GM21360 (cell line): ENCODE data around the gene CDK14.
A peak's percentile ranks its signal among the peaks of the same experiment; 100 is the strongest.
"Not testable (repeated sequence)": the region's sequence is repeated elsewhere in the genome, so short reads cannot be mapped to it uniquely, and the experiment has no call there.

Source experiments
- ATAC-seq: cut with Tn5 transposase; IDR thresholded peaks from one replicate; pipeline ENCODE4 v1.9.1; 2021; ENCODE audit warnings: mild to moderate bottlenecking, moderate library complexity; ENCODE audit not compliant: unreplicated experiment

The CDK14 gene

DNA sequence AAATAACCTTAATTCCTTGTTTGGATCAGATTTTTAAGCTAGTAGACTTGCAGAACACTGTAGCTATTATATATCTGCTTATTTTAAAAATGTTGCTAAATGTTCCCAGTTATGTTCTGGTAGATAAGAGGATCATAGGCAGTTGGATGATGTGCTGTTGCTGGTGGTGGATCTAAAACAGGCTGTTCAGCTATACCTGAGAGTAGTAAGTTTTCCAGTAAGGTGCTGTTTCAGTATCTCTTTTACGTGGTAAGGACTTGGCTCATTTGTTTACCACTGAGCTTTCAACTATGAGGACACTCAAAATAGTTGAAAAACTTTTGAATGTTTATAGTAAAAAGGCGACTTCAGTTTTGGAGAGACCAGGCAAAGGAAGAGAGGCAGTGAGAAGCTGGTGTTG, 180.9 kb downstream of the CDK14 start:
- peak; percentile 88 for ATAC-seq

DNA sequence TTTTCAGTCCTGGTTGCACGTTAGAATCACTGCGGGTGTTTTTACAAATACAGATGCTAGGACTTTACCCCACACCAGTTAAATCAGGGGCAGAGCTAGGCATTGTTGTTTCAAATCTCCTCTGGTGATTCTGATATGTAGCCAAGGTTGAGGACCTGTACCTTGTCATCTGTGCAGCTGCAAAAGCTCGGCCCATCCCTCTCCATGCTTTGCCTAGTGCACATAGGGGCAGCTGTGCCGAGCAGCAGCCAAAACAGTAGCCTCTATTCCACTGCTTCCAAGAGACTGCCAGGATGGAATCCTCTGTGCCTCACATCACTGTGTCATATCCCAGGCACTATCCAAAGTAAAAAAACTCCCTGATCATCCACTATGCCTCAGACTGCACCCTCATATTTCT, 181.3 kb downstream of the CDK14 start:
- ATAC-seq = peak; percentile 43

DNA sequence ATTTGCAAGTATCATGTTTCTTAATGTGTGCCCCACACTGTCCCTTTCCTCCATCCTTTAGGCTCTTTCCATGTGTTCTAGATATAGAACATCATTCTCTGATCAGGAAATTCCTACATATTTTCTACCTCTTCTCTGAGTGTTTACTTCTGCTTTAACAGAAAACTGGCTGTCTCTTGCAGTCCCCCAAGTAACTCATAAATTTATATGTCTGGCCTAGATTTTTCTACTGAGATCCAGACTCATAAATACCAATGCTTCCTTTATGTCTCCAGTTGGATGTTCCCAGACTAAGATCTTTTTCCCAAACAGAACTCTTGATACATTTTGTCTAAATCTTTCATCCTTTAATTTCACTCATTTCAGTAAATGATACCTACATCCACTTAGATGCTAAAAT, 181.8 kb downstream of the CDK14 start:
- no peak for ATAC-seq

DNA sequence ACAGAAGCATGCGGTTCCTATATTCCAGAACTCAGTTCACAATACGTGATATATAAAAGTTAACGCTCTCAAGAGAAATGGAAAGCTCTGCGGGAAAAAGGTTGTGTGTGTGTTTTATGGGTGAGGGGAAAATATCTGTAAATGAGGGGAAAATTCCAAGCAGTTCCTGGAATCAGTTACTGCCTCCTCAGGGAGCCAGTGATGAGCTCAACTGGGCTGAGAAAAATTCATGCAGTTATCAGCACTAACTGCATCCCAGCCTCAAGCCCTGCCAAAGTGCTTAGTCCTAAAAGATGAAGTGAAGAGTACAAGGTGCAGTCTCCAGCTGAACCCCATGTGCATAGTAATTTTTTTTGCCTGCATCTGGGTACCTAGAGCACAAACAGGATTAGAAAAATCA, 191.9 kb downstream of the CDK14 start:
- no peak for ATAC-seq

DNA sequence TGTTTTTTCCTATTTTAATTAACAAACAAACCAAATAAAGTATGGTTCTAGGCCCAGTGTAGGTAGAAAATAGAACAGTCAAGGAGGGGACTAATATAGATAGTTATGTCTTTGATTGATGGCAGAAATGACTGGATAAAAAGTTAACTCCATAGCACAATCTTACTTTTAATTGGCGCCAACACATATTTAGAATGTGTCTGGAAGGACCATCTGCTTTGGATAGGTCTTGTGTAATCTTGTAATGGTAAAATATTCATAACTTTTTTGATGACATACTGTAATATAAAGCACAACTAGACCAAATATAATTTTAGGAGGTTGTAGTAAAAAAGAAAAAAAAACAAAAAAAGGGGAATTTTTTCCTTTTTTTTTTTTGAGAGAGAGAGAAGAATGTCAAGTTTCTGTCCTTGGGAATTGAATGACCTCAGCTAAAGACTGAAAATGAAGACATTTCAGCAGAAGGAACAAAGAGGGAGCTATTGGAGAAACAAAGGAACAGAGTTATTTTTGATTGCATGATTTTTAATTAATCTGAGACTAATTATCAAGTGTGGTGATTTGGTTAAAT, 193.7 kb downstream of the CDK14 start:
- ATAC-seq = no peak

DNA sequence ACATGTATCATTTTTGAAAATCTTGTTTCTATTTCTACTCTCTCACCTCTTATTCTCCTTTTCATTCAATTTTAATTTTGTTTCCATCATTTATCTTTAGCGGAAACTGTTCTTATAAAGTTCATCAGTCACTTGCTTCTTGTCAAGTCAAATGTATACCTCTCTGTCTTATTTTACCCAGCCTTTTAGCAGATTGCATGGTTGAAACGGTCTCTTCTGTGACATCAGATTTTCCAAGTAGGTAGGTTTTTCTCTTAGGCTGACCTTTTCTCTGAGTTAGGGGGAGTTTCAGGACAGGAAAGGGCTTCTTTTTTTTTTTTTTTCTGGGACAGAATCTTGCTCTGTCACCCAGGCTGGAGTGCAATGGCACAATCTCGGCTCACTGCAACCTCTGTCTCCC, 195.5 kb downstream of the CDK14 start:
- ATAC-seq = no peak

DNA sequence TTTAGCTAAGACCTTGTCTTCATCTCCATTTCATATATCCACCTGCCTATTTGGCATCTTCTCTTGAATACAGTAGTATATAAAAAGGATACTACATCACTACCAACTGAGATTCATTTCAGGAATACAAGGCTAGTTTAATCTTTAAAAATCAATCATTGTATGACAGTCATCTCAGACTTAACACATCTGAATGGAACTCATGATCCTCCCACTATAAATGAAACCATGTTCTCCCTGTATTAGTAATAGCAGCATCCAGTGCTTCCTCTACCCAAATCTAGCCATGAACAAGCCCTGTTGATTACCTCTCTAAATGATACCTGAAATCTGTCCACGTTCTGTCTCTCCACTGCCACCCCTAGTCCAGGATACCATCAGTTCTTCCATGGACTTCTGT, 196.2 kb downstream of the CDK14 start:
- ATAC-seq = no peak

DNA sequence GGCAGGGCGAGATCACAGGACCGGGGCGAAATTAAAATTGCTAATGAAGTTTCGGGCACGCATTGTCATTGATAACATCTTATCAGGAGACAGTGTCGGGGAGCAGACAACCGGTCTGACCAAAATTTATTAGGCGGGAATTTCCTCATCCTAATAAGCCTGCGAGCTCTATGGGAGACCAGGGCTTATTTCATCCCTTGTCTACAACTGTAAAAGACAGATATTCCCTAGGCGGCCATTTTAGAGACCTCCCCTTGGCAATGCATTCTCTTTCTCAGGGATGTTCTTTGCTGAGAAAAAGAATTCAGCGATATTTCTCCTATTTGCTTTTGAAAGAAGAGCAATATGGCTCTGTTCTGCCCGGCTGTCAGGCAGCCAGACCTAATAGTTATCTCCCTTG, 198.1 kb downstream of the CDK14 start:
- not testable (repeated sequence) for ATAC-seq

DNA sequence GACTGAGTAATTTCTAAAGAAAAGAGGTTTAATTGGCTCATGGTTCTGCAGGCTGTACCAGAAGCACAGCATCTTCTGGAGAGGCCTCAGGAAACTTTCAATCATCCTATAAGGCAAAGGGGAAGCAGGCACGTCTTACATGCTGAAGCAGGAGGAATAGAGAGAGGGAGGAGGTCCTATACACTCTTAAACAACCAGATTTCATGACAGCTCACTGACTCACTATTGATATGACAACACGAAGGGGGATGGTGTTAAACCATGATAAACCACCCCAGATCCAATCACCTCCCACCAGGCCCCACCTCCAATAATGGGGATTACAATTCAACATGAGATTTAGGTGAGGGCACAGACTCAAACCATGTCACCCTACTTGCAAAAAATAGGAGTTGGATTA, 201.5 kb downstream of the CDK14 start:
- ATAC-seq = no peak

DNA sequence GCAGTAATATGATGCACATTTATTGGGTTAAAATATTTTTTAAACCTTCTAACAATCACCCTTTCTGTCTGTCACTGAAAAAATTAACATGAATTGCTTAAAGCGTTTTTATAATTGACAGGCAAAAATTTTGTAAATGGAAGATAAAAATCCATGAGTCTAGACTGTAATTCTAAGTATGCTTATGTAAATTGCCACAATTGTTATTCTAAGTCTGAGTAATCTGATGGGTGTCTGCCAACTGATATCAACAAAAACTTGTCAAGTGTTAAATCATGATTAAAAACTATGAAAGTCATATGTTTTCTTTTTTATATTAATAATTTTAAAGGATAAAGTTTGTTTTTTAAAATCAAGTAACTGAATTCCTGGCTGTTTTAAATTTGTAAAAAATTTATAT, 208.2 kb downstream of the CDK14 start:
- ATAC-seq = no peak

DNA sequence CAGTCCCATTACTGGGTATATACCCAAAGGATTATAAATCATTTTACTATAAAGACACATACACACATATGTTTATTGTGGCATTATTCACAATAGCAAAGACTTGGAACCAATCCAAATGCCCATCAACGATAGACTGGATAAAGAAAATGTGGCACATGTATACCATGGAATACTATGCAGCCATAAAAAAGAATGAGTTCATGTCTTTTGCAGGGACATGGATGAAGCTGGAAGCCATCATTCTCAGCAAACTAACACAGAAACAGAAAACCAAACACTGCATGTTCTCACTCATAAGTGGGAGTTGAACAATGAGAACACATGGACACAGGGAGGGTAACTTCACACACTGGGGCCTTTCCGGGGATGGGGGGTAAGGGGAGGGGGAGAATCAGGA, 219.4 kb downstream of the CDK14 start:
- not testable (repeated sequence) for ATAC-seq

DNA sequence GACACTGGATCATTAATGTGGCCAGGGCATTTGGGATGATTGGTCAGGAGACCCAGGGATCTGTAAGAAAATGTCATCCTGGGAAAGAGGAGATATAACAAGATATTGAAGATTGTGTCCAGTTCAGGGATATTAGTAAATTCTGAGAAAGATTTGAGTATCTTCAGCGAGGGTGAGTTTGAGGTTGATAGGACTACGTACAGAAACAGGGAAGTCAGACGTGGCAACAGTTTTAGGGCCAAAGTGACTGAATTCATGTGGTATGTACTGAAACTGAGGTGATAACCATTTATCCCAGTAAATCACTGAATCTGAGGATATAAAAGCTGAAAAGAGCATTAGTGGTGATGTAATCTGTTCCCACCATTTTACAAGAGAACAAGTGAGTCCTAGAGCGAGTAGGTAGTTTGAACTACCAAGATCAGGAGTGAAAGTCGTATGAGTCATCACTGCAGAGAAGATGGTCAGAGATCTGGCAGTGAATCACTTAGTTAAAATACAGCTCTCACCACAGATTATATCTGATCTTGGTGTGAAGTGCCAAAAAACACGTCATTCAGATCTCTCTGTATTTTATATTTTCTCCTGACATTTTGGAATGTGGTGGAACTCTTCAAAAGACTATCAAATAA, 220.5 kb downstream of the CDK14 start:
- ATAC-seq = peak; percentile 100

DNA sequence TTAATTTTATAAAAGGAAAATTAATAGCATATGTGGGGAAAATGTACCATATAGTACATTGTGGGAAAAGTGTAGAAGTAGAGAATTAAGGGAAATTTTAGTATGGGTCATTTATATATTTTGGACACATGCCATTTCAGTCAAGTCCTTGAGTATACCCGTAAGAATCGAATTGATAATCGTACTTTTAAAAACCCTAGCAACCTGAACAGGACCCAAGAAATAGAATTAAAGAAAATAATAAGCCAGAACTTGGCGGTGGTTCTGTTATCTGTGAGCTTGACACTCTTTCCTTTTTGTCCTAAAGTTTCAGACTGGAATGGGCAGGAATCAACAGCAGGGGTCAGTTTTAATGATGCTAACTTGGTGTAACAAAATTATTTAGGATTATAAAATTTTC, 221.0 kb downstream of the CDK14 start:
- ATAC-seq = no peak

DNA sequence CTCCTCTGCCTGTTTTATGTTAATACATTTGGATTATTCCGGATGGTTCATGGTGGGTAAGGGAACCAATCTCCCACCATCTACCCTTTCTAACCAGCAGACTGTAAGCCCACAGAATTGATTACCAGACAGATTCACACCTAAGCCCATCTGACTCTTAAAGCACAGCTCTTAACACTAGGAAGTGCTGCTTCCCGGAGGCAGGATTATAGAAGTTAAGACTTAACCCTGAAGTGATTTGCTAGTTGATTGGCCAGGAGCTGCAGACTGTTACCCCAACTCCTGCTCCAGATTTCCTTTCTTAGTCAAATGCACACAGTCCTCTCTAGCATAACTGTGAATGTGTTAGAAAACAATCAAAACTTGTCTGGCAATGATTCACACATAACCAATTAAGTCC, 221.7 kb downstream of the CDK14 start:
- ATAC-seq = no peak

DNA sequence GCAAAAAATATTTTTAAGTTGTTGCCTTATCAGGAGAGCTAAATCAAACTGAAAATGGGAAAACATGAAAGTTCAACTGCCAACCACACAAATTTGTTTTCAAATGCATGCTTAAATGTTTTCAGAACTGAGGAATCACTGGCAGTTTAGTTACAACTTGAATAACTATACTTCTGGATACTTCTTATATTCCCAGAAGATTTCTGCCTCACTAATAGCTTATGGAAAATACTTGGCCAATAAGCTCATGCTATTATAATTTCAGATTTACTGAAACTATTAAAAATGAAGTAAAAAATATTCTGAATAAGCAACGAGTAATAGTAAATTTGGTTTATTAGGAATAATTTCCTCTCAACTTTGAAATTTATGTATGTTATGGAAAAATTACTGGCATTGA, 222.2 kb downstream of the CDK14 start:
- no peak for ATAC-seq

DNA sequence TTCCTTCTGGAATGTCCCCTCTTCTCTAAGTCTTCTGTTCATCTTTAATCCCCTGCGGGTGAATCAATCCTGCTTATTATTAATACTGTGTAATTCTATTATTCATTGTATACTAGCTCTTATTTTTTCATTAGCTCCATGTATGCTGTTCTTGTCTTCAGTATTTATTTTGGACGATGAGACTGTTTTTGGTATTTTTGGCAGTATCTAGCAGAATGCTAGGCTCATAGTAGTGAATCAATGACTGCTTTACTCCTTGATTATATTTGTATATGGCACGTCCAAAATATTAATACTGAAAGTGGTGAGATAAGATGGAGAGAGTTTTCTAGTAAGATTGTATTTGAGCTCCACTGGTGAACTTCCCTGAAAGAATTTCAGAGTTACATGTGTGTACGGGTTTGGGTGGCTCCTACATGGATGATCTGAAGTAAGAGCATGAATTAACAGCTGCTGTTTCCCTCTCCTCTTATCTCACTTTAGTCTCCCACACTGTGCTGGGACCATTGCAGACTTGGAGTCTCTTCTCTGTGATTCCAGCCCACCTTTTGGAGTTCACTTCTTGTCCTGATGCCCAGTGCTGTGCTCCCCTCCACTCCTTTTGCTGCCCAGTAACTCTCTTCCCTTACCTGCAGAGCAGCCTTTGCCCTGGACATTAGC, 226.0 kb downstream of the CDK14 start:
- no peak for ATAC-seq

DNA sequence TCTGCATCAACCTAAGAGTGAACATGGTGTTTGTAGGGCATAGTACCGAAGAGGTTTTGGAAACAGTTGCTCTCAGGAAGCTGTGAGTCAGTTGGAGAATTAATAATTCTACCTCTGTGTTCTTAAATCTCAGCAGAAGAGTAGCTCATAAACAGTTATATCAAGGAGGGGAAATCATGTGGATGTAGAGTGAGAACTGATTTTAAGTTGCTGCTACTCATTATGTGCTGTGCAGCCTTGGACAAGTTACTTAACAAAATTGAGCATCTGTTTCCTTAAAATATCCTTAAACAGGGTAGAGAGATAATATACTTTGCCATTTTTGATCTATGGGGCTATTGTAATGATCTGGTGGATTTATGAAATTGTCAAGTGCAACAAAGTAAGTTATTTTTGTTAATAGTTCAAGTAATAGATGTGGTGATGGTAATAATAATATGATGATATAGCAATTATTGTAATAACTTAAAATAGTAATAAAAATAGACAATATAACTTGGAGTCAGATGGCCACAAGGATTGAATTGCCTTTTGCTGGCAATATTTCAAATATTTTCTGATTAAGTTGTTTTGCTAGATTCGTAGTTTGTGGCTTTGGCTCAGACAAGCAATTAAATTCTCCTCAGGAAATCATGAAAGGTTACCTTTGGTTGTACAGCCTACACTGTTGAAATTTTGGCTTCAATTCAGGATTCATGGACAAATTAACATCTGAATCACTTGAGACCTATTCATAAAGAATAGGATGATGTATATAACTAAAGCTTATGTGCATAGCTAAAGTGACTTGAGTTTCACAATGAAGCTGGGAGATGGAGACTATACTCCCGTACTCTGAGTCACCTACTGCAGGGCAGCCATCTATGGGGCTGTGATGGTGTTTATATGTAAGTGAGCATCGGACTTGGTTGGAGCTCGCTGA, 228.5 kb downstream of the CDK14 start:
- no peak for ATAC-seq

DNA sequence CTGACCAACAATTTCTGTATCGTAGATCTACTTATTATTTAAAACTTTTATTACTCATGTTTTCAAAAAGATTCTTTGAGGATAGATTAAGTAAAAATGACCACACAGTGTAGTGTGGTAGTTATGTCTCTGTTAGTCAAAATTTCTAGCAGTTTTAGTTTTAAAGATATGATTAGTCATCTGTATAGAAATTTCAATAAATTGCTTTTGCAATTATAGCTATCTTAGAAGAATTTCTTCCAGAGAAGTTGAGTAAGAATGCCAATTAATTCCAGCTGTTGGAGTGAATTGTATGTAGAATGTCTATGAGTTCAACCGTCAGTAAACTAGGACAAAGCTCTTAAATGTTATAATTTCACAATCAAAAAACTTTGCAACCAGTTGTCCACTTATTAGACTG, 229.7 kb downstream of the CDK14 start:
- no peak for ATAC-seq

DNA sequence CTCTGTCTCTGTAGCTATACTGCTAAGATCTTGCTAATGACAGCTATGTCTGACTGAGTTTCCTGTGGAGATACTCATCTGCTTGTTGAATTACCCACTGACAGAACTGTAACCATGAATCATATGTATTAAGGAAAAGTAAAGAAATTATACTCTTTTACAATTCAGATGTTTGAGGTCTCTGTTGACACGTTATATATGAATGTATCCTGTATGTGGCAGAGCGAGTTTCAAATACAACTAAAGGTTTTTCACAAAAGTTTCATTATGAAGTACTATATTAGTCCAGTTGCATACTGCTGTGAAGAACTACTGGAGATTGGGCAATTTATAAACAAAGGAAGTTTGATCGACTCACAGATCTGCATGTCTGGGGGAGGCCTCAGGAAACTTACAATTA, 232.5 kb downstream of the CDK14 start:
- ATAC-seq = no peak

DNA sequence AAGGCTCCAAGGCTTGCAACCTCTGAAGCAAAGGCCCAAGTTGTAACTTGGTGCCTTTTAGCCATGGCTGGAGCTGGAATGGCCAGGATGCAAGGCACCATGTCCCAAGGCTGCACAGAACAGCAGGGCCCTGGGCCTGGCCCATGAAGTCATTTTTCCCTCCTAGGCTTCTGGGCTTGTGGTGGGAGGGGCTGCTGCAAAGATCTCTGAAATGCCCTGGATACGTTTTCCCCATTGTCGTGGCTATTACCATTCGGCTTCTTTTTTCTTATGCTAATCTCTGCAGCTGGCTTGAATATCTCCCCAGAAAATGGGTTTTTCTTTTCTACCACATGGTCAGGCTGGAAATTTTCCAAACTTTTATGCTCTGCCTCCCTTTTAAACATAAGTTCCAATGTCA, 234.2 kb downstream of the CDK14 start:
- ATAC-seq = no peak

DNA sequence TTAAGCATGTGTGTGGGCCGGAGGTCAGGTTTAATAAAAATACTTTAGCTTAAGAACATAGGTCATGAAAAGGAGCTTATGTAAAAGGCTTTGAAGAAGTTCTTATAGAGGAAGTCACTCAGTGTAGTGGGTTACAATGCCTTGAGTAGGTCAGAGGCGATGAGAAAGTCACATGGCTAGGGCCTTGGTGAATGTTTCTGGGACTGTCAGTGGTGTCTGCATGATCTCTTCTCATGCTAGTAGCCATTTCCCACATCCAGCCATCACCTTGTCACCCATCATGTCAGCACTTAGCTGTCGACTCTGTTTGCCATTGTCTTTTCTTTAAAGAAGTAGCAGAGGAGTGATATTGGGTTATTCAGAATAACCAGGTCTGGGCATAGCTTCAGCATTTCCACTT, 236.6 kb downstream of the CDK14 start:
- no peak for ATAC-seq

DNA sequence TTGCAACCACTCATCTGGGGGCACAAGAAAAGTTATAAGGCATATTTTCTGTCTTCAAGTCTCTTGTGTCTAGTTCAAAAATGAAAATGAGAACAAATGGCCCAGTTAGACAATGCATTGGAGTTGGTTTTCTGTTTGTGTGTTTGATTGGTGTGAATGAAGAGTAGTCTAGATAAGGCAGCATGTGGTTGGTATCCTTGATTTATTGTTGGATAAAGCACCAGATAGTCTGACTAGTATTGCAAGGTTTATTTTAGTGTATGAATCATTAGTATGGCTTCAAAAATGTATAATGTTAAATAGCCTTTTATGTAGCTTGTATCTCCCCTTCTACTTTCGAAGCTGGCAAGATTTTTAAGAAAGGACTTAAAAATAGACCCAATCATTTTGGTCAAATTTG, 237.3 kb downstream of the CDK14 start:
- no peak for ATAC-seq
